Measurements from ENCODE around the gene LTO1. TPM values are rescaled to one million over a fixed set of nuclear protein-coding genes. Genes with fewer than 3 reads are reported as not detected.

LTO1 gene
- total RNA-seq, 3 donors from 2014 or later (not counting 1 experiment from before 2014, with no cell fraction given), result 23.2 to 33.5 (median 25.3) TPM

DNA sequence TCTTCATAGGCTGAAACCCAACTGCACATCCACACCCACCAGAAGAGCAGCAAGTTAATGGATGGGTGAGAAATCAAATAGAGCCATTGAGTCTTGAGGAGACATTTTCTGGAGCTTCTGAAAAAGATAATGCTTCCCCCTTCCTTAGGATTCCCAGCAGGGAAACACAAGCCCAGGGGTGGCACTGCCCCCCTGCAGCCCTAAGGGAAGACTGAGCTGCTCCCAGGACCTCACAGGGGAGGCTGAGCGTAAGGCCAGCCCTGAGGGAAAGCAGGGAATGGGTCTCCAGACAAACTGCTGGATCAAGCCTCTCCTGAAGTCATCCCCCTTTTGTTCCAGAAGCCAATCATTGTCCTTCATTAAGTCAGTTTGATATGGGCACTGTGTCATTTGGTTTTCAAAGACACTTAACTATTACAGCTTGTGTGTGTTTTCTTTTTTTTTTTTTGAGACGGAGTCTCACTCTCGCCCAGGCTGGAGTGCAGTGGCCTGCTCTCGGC lies 15.1 kb downstream of the LTO1 start:
- Histone ChIP-seq H3K4me1 (ENCODE audit: control insufficient read depth, insufficient read depth, low read length) (no peaks in the 10 kb centered on the region), H3K9me3 (ENCODE audit: control insufficient read depth, insufficient read depth, low read length) (no peaks in the 10 kb centered on the region), H3K27ac (ENCODE audit: low read length) (no peak overlapping the region), H3K36me3 (ENCODE audit: control insufficient read depth, insufficient read depth, low read length) (peaks cover 10% of the 10 kb centered on the region), H3K4me3 (ENCODE audit: low read length) (no peak overlapping the region), H3K27me3 (ENCODE audit: control insufficient read depth, insufficient read depth, low read length) (no peaks in the 10 kb centered on the region)
- H3K36me3 Mint-ChIP-seq, result no peaks in the 10 kb centered on the region
- H3K9me3 Mint-ChIP-seq, result no peaks in the 10 kb centered on the region
- intact Hi-C loops (cut with micrococcal nuclease), result no loop called here
- DNase-seq (no peak), ATAC-seq (no peak)
- TF ChIP-seq, protein P1, sequence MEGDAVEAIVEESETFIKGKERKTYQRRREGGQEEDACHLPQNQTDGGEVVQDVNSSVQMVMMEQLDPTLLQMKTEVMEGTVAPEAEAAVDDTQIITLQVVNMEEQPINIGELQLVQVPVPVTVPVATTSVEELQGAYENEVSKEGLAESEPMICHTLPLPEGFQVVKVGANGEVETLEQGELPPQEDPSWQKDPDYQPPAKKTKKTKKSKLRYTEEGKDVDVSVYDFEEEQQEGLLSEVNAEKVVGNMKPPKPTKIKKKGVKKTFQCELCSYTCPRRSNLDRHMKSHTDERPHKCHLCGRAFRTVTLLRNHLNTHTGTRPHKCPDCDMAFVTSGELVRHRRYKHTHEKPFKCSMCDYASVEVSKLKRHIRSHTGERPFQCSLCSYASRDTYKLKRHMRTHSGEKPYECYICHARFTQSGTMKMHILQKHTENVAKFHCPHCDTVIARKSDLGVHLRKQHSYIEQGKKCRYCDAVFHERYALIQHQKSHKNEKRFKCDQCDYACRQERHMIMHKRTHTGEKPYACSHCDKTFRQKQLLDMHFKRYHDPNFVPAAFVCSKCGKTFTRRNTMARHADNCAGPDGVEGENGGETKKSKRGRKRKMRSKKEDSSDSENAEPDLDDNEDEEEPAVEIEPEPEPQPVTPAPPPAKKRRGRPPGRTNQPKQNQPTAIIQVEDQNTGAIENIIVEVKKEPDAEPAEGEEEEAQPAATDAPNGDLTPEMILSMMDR (IDR thresholded peaks at IDR 0.05), result no peak
- no peak overlapping the region for H3K4me3 Mint-ChIP-seq
- WGBS (ENCODE audit: insufficient coverage), result 89% methylated on average over 4 of the region's 4 CpGs
- no peaks in the 10 kb centered on the region for H3K27me3 Mint-ChIP-seq (ENCODE audit: low read depth in 2 of 2)
- no peak overlapping the region for H3K27ac Mint-ChIP-seq
- H3K4me1 Mint-ChIP-seq, result no peaks in the 10 kb centered on the region

DNA sequence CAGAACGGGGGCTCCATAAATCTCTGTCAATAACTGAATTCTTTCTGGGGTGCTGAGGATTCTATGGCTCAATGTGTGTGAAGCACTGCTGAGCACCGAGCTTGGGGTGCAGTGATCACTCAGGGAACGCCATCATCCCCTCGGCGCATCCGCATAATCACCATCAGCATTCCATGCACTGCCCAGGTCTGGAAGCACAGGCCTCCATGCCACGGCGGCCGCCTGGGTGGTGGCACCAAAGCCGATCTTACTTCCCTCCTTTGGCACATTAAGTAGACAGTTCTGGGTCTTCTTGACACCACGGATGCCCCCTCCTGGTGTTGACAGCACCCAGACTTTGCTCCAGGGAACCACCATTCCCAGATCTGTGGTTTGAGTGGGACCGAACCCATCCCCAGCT lies 15.6 kb downstream of the LTO1 start:
- no peak for DNase-seq
- no peaks in the 10 kb centered on the region for H3K36me3 Mint-ChIP-seq
- Histone ChIP-seq H3K4me1 (ENCODE audit: control insufficient read depth, insufficient read depth, low read length) (no peaks in the 10 kb centered on the region), H3K9me3 (ENCODE audit: control insufficient read depth, insufficient read depth, low read length) (no peaks in the 10 kb centered on the region), H3K36me3 (ENCODE audit: control insufficient read depth, insufficient read depth, low read length) (peaks cover 7% of the 10 kb centered on the region), H3K4me3 (ENCODE audit: low read length) (no peak overlapping the region), H3K27ac (ENCODE audit: low read length) (no peak overlapping the region), H3K27me3 (ENCODE audit: control insufficient read depth, insufficient read depth, low read length) (no peaks in the 10 kb centered on the region)
- H3K4me1 Mint-ChIP-seq, result no peaks in the 10 kb centered on the region
- H3K9me3 Mint-ChIP-seq, result no peaks in the 10 kb centered on the region
- TF ChIP-seq, protein P1 (IDR thresholded peaks at IDR 0.05), result no peak
- no peak overlapping the region for H3K4me3 Mint-ChIP-seq
- no peaks in the 10 kb centered on the region for H3K27me3 Mint-ChIP-seq (ENCODE audit: low read depth in 2 of 2)
- intact Hi-C loops (cut with micrococcal nuclease), result no loop called here
- WGBS (ENCODE audit: insufficient coverage), result 95% methylated on average over 12 of the region's 12 CpGs
- no peak for ATAC-seq
- H3K27ac Mint-ChIP-seq, result no peak overlapping the region

DNA sequence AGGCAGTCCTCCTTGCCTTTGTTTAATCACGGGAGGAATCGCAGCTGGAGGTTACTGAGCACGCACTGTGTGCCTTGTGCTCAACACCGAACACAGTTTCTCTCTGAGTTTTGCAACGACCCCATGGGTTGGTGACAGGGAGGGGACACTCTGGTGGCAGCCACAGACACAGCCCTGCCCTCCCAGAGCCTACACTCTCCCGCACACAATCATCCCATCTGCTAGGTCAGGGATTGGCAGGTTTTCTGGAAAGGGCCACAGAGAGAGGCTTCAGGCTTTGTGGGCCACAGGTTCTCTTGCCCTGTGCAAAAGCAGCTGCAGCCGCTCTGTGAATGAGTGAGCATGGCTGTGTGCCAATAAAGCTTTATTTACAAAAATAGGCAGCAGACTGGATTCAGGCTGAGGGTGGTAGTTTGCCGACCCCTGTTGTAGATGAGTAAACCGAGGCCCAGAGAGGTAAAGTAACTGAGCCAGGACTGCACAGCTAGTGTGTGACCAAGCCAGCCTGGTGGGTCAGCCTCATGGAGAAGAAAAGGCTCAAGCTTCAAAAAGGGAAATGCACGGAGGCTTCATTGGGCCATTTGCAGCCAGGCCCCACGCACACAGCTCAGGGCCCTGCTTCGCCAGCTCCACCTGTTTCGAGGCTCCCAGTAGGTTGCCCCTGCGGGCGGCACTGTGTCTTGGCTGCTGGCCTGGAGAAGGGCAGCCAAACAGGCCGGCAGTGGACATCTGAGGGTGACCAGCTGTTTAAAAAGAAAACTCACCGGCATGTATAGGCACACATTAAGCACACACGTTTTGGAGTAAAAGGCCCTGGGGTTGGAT lies 16.3 kb downstream of the LTO1 start:
- Histone ChIP-seq H3K36me3 (ENCODE audit: control insufficient read depth, insufficient read depth, low read length) (peaks cover 2% of the 10 kb centered on the region), H3K4me3 (ENCODE audit: low read length) (no peak overlapping the region), H3K27me3 (ENCODE audit: control insufficient read depth, insufficient read depth, low read length) (no peaks in the 10 kb centered on the region), H3K9me3 (ENCODE audit: control insufficient read depth, insufficient read depth, low read length) (no peaks in the 10 kb centered on the region), H3K4me1 (ENCODE audit: control insufficient read depth, insufficient read depth, low read length) (no peaks in the 10 kb centered on the region), H3K27ac (ENCODE audit: low read length) (no peak overlapping the region)
- Mint-ChIP-seq H3K27me3 (ENCODE audit: low read depth in 2 of 2) (no peaks in the 10 kb centered on the region), H3K9me3 (no peaks in the 10 kb centered on the region), H3K27ac (no peak overlapping the region), H3K4me3 (no peak overlapping the region), H3K36me3 (no peaks in the 10 kb centered on the region), H3K4me1 (no peaks in the 10 kb centered on the region)
- DNase-seq (no peak), ATAC-seq (no peak)
- intact Hi-C loops (cut with micrococcal nuclease), result no loop called here
- TF ChIP-seq, protein P1 (IDR thresholded peaks at IDR 0.05), result no peak
- 94% methylated on average over 18 of the region's 18 CpGs for WGBS (ENCODE audit: insufficient coverage)

All from natural killer cell (primary cell).